Cardiac fibroblast (primary cell): ENCODE measurements around the gene SAA4.

Experiments used
- DNase-seq, 2 donors: peaks; one replicate each; pipeline versions ENCODE4 v3.0.0 to v3.0.0-alpha.2; 2010; ENCODE audit warnings: low read depth in 2 of 2
- H3K4me3 ChIP-seq, 2 donors: replicated peaks in 1 of 2; 1 replicate in 1 of 2; 2 replicates in 1 of 2; pipeline ENCODE4 v1.5.1; 2011; ENCODE audit warnings: low read depth in 2 of 2, low read length in 2 of 2, mild to moderate bottlenecking in 2 of 2, moderate library complexity in 1 of 2
- CTCF ChIP-seq: IDR thresholded peaks from one replicate; pipeline ENCODE4 v1.5.1; 2011; ENCODE audit warnings: low read depth, mild to moderate bottlenecking, low read length, inconsistent platforms

Gene SAA4

GRCh38 chr11:18236664-18237356 is at the start of gene SAA4:
TSS of gene SAA4 (minus strand) at chr11:18236802. CDS start at chr11:18235926, 876 bp downstream.
- no peak within 1 kb of the TSS for H3K4me3 ChIP-seq
- TF ChIP-seq CTCF: no peak
- DNase-seq: no peak

- H3K4me3 ChIP-seq: no peak overlapping the region
- TF ChIP-seq CTCF: no peak
- no peak for DNase-seq
Measured at GRCh38 chr11:18285841-18286240, 49.2 kb upstream of the SAA4 start.

- DNase-seq: no peak
- TF ChIP-seq CTCF: no peak
- no peak overlapping the region for H3K4me3 ChIP-seq
Measured at GRCh38 chr11:18282626-18283025, 46.0 kb upstream of the SAA4 start.

GRCh38 chr11:18280438-18281045 is 43.9 kb upstream of the SAA4 start:
- no peak for DNase-seq
- H3K4me3 ChIP-seq: no peak overlapping the region
- no peak for TF ChIP-seq CTCF

GRCh38 chr11:18277565-18278271 is 41.1 kb upstream of the SAA4 start:
- DNase-seq: peak; percentile 39 to 40
- TF ChIP-seq CTCF: no peak
- no peak overlapping the region for H3K4me3 ChIP-seq

GRCh38 chr11:18271206-18271605 is 34.6 kb upstream of the SAA4 start:
- H3K4me3 ChIP-seq: no peak overlapping the region
- no peak for TF ChIP-seq CTCF
- no peak for DNase-seq
